Prostate gland (tissue), 2 donors: Measurements from ENCODE around the gene ACTR3. TPM values are rescaled to one million over a fixed set of nuclear protein-coding genes. Genes with fewer than 3 reads are reported as not detected.

ENCODE experiments used
- DNase-seq: peaks from one replicate; pipeline ENCODE4 v3.0.0-alpha.2; 2019; ENCODE audit warnings: low spot score
- H3K27ac ChIP-seq, 2 donors: fragments of 200-600 bp; sonication (generic); 2 replicates each; pipeline ENCODE4 v1.5.1; 2017 to 2019
- H3K27me3 ChIP-seq: fragments of 200-600 bp; sonication (generic); replicated peaks from 2 replicates; pipeline ENCODE4 v1.5.1; 2019; ENCODE audit not compliant: insufficient read depth
- H3K36me3 ChIP-seq, 2 donors: fragments of 200-600 bp; sonication (generic); 1 replicate in 1 of 2; 2 replicates in 1 of 2; pipeline versions ENCODE4 v1.5.1 to v1.8.1; 2017 to 2019
- H3K4me1 ChIP-seq: fragments of 200-600 bp; sonication (generic); replicated peaks from 2 replicates; pipeline ENCODE4 v1.5.1; 2019
- H3K4me3 ChIP-seq, 2 donors: fragments of 200-600 bp; sonication (generic); 2 replicates each; pipeline ENCODE4 v1.5.1; 2017 to 2019
- H3K9me3 ChIP-seq: fragments of 200-600 bp; sonication (generic); 2 replicates; pipeline ENCODE4 v1.5.1; 2017
- CTCF ChIP-seq, 4 experiments: fragments of 200-600 bp in 2 of 4; fragments of 450-650 bp in 2 of 4; sonication (generic) in 2 of 4; IDR thresholded peaks; 1 replicate in 3 of 4; 2 replicates in 1 of 4; pipeline ENCODE4 v1.5.1; 2016 to 2019; ENCODE audit warnings: antibody characterized with exemption in 4 of 4, mild to moderate bottlenecking in 2 of 4, moderate library complexity in 2 of 4
- POLR2A ChIP-seq: fragments of 450-650 bp; IDR thresholded peaks from one replicate; pipeline ENCODE4 v1.6.1; 2016; ENCODE audit warnings: antibody characterized with exemption, mild to moderate bottlenecking
- POLR2AphosphoS5 ChIP-seq: sonication (generic); formaldehyde crosslinking; IDR thresholded peaks from one replicate; pipeline ENCODE4 v1.6.1; 2017; ENCODE audit warnings: antibody characterized with exemption
- WGBS: methylation state at CpG from one replicate; pipeline ENCODE4 v1.1.5; 2018; 5-methylcytosine and 5-hydroxymethylcytosine counted together
- intact Hi-C: fragments of 100-400 bp; cut with DNase I; formaldehyde crosslinking; loops from one replicate; pipeline ENCODE4 v1.14.2; 2022
- total RNA-seq, 2 donors: library from RNA; depleted of rRNA; stranded (reverse); fragments of >200 nt; gene quantifications; one replicate each; pipeline ENCODE4 v1.1.0, GENCODE V29; 2016

ACTR3 gene
- total RNA-seq, 2 donors from 2014 or later = 65.9 to 93.7 TPM

GRCh38 chr2:113846429-113846828 lies 43.5 kb upstream of the ACTR3 start:
- WGBS = 71% methylated on average over 2 of the region's 2 CpGs
- TF ChIP-seq POLR2A = no peak
- TF ChIP-seq POLR2AphosphoS5 = no peak
- TF ChIP-seq CTCF (IDR thresholded peaks at IDR 0.05) = no peak
- Histone ChIP-seq H3K4me3 (no peak overlapping the region), H3K36me3 (no peaks in the 10 kb centered on the region), H3K27me3 (no peaks in the 10 kb centered on the region), H3K9me3 (no peaks in the 10 kb centered on the region), H3K27ac (no peak overlapping the region), H3K4me1 (no peaks in the 10 kb centered on the region)
- DNase-seq = no peak
- intact Hi-C loops = no loop called here

- intact Hi-C loops = no loop called here
- no peak for TF ChIP-seq POLR2A
- TF ChIP-seq POLR2AphosphoS5 = no peak
- TF ChIP-seq CTCF (IDR thresholded peaks at IDR 0.05) = no peak
- no peak for DNase-seq
- Histone ChIP-seq H3K27ac (no peak overlapping the region), H3K4me3 (no peak overlapping the region), H3K27me3 (no peaks in the 10 kb centered on the region), H3K36me3 (no peaks in the 10 kb centered on the region), H3K9me3 (no peaks in the 10 kb centered on the region), H3K4me1 (no peaks in the 10 kb centered on the region)
- 88% methylated on average over 4 of the region's 4 CpGs for whole genome bisulfite sequencing
Measured at GRCh38 chr2:113847144-113847543, 42.7 kb upstream of the ACTR3 start.

GRCh38 chr2:113848758-113849415 lies 41.0 kb upstream of the ACTR3 start:
- no peak overlapping the region for H3K4me3 ChIP-seq
- no peak for TF ChIP-seq CTCF (IDR thresholded peaks at IDR 0.05)
- no peak overlapping the region for H3K27ac ChIP-seq
- no peaks in the 10 kb centered on the region for H3K36me3 ChIP-seq
- intact Hi-C loops = no loop called here
- no peaks in the 10 kb centered on the region for H3K9me3 ChIP-seq
- no peak for DNase-seq
- no peaks in the 10 kb centered on the region for H3K27me3 ChIP-seq
- no peaks in the 10 kb centered on the region for H3K4me1 ChIP-seq
- 84% methylated on average over 6 of the region's 6 CpGs for WGBS

- no peak overlapping the region for H3K4me3 ChIP-seq
- DNase-seq = no peak
- H3K27me3 ChIP-seq = no peaks in the 10 kb centered on the region
- WGBS = 68% methylated on average over 3 of the region's 3 CpGs
- no peaks in the 10 kb centered on the region for H3K9me3 ChIP-seq
- H3K4me1 ChIP-seq = no peaks in the 10 kb centered on the region
- H3K27ac ChIP-seq = no peak overlapping the region
- no peaks in the 10 kb centered on the region for H3K36me3 ChIP-seq
- TF ChIP-seq POLR2AphosphoS5 (no peak), POLR2A (no peak), CTCF (IDR thresholded peaks at IDR 0.05) (no peak)
- intact Hi-C loops = no loop called here
Measured at GRCh38 chr2:113850687-113851086, 39.2 kb upstream of the ACTR3 start.

GRCh38 chr2:113851640-113852039 lies 38.2 kb upstream of the ACTR3 start:
- TF ChIP-seq POLR2A = no peak
- TF ChIP-seq POLR2AphosphoS5 = no peak
- TF ChIP-seq CTCF (IDR thresholded peaks at IDR 0.05) = no peak
- Histone ChIP-seq H3K27ac (no peak overlapping the region), H3K27me3 (no peaks in the 10 kb centered on the region), H3K4me1 (no peaks in the 10 kb centered on the region), H3K9me3 (no peaks in the 10 kb centered on the region), H3K4me3 (no peak overlapping the region), H3K36me3 (no peaks in the 10 kb centered on the region)
- intact Hi-C loops = no loop called here
- no peak for DNase-seq
- whole genome bisulfite sequencing = 61% methylated on average over 3 of the region's 3 CpGs
